NCI-H345 (cell line): ENCODE results near the gene REPS1.
"Not testable (repeated sequence)": the region's sequence is repeated elsewhere in the genome, so short reads cannot be mapped to it uniquely, and the experiment has no call there.

Experiments
- DNase-seq: peaks from one replicate; lab custom pipeline; 2025; lab: John Stamatoyannopoulos, UW

REPS1 gene

GRCh38 chr6:139006477-139006876, 18.4 kb upstream of the REPS1 start:
- no peak for DNase-seq

GRCh38 chr6:139003751-139004150, 15.7 kb upstream of the REPS1 start:
- DNase-seq = no peak

- DNase-seq = no peak
Measured at GRCh38 chr6:138999949-139000725, 12.1 kb upstream of the REPS1 start.

- no peak for DNase-seq
Measured at GRCh38 chr6:138997136-138997535, 9.1 kb upstream of the REPS1 start.

GRCh38 chr6:138996524-138996923, 8.5 kb upstream of the REPS1 start:
- DNase-seq = no peak

GRCh38 chr6:138993410-138993809, 5.4 kb upstream of the REPS1 start:
- DNase-seq = not testable (repeated sequence)

GRCh38 chr6:138992965-138993364, 4.9 kb upstream of the REPS1 start:
- not testable (repeated sequence) for DNase-seq

GRCh38 chr6:138991206-138991605, 3.2 kb upstream of the REPS1 start:
- DNase-seq = no peak

GRCh38 chr6:138989098-138989983, 1.3 kb upstream of the REPS1 start:
- DNase-seq = peak; percentile 51

GRCh38 chr6:138988469-138988834, 399 bp upstream of the REPS1 start:
- peak; percentile 78 for DNase-seq

GRCh38 chr6:138987080-138987642, 892 bp downstream of the REPS1 start:
- DNase-seq = no peak

GRCh38 chr6:138986578-138986977, 1.5 kb downstream of the REPS1 start:
- no peak for DNase-seq

GRCh38 chr6:138981416-138981815, 6.6 kb downstream of the REPS1 start:
- DNase-seq = no peak

- DNase-seq = no peak
Measured at GRCh38 chr6:138979813-138980668, 8.0 kb downstream of the REPS1 start.

- DNase-seq = no peak
Measured at GRCh38 chr6:138979365-138979764, 8.7 kb downstream of the REPS1 start.

GRCh38 chr6:138978229-138978628, 9.8 kb downstream of the REPS1 start:
- no peak for DNase-seq

GRCh38 chr6:138977646-138978167, 10.3 kb downstream of the REPS1 start:
- DNase-seq = no peak

- DNase-seq = no peak
Measured at GRCh38 chr6:138977242-138977641, 10.8 kb downstream of the REPS1 start.

GRCh38 chr6:138975815-138976214, 12.2 kb downstream of the REPS1 start:
- DNase-seq = no peak

GRCh38 chr6:138973466-138974153, 14.4 kb downstream of the REPS1 start:
- DNase-seq = no peak

- DNase-seq = no peak
Measured at GRCh38 chr6:138972226-138972665, 15.8 kb downstream of the REPS1 start.
